Glomerular endothelial cell (primary cell): Measurements from ENCODE around the gene SLC12A7. TPM values are rescaled to one million over a fixed set of nuclear protein-coding genes. Genes with fewer than 3 reads are reported as not detected.
"Not testable (repeated sequence)": the region's sequence is repeated elsewhere in the genome, so short reads cannot be mapped to it uniquely, and the experiment has no call there.

Experiments
- DNase-seq: peaks from one replicate; pipeline ENCODE4 v3.0.0-alpha.2; 2011; ENCODE audit warnings: low read depth, low spot score; ENCODE audit errors: extremely low read depth
- total RNA-seq: library from RNA; depleted of rRNA; stranded (reverse); fragments of >200 nt; gene quantifications from 2 replicates; pipeline ENCODE4 v1.2.3, GENCODE V29; 2015

The SLC12A7 gene
- total RNA-seq, 1 donor from 2014 or later: 49.8 TPM

GRCh38 chr5:1000831-1001230 is 111.0 kb downstream of the SLC12A7 start:
- not testable (repeated sequence) for DNase-seq

Other genes starting within 250 kb of the SLC12A7 start
- gene BRD9, start 219.3 kb downstream of the SLC12A7 start, total RNA-seq: 43.4 and 47.6 TPM in 2 replicates
- 15.8 and 31.8 TPM in 2 replicates for gene TRIP13, start 219.2 kb downstream of the SLC12A7 start, total RNA-seq
- 2.2 TPM in 1 of 2 replicates, not detected in the other for gene NKD2, start 103.3 kb downstream of the SLC12A7 start, total RNA-seq
- gene SLC6A19, start 89.5 kb upstream of the SLC12A7 start, total RNA-seq: not detected in 2 replicates
- gene SLC6A18, start 113.3 kb upstream of the SLC12A7 start, total RNA-seq: not detected in 2 replicates
- not detected in 2 replicates for gene TERT, start 183.0 kb upstream of the SLC12A7 start, total RNA-seq
- 137 and 173 TPM in 2 replicates for gene CLPTM1L, start 233.0 kb upstream of the SLC12A7 start, total RNA-seq